Gastroesophageal sphincter (tissue), 3 donors: Measurements from ENCODE around the gene IFNA2.

ENCODE experiments used
- CTCF ChIP-seq, 4 experiments: fragments of 200-600 bp in 2 of 4; fragments of 450-650 bp in 2 of 4; sonication (generic) in 1 of 4; IDR thresholded peaks; one replicate each; pipeline ENCODE4 v1.5.1; 2017 to 2019; ENCODE audit warnings: antibody characterized with exemption in 4 of 4, mild to moderate bottlenecking in 2 of 4, moderate library complexity in 2 of 4
- POLR2AphosphoS5 ChIP-seq: sonication (generic); formaldehyde crosslinking; IDR thresholded peaks from one replicate; pipeline ENCODE4 v1.6.1; 2017; ENCODE audit warnings: antibody characterized with exemption

GRCh38 chr9:21408817-21409216, 23.6 kb upstream of the IFNA2 start, which contains the start of gene IFNA8:
- TF ChIP-seq CTCF (IDR thresholded peaks at IDR 0.05) (no peak), POLR2AphosphoS5 (no peak)
